ENCODE data around the gene STK4. TPM values are rescaled to one million over a fixed set of nuclear protein-coding genes. Genes with fewer than 3 reads are reported as not detected.

STK4 gene
- total and polyA plus RNA-seq, 2 of the 8 experiments (the other 6 are each of a cell fraction or from before 2014, with no cell fraction given): 12.0 to 34.3 TPM

DNA sequence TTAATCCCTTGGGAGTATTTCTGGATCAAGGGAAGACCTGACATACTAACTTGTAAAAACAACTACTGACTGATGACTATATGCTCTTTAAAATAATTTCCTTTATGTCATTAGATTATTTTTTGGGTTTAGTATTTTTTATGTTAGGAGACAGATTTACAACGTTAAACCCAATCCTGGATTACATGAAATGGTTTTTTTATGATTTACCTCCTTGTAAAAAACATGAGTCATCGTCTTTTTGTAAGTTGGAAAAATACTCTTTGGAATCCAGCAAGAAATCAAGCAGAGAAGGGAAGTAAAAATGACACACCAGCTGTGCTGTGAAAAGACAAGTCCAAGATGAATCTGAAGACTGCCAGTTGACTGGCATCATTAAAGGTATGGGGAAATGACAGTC, 6.7 kb downstream of the STK4 start:
- H2BK12ac ChIP-seq (ENCODE audit: low read depth, low read length): no peak overlapping the region
- POLR2A ChIA-PET (ENCODE audit: partially characterized antibody): no interaction called here
- H3K56ac ChIP-seq (replicated peaks; ENCODE audit: insufficient read length, low read depth, low read length): no peak overlapping the region
- no peak overlapping the region for H4K8ac ChIP-seq (ENCODE audit: extremely low read depth, insufficient read depth, low read length)
- no peak overlapping the region for H3K4ac ChIP-seq (replicated peaks; ENCODE audit: insufficient read length, low read depth, low read length)
- H3K79me2 ChIP-seq (ENCODE audit: control insufficient read depth in 1 of 2, insufficient read depth in 2 of 2, low read length in 2 of 2): peaks cover 3 to 32% of the 10 kb centered on the region in 2 experiments; a peak in 3 of 4 replicates
- H2BK5ac ChIP-seq (ENCODE audit: low read depth, low read length): no peak overlapping the region
- H3K27me3 ChIP-seq (replicated peaks in 1 of 4; ENCODE audit: control insufficient read depth in 3 of 4, extremely low read depth in 1 of 4, insufficient read depth in 3 of 4, low read length in 3 of 4): no peaks in the 10 kb centered on the region
- H2BK15ac ChIP-seq (ENCODE audit: low read length): no peak overlapping the region
- no peak overlapping the region for H3K9ac ChIP-seq (replicated peaks in 1 of 4; ENCODE audit: extremely low read depth in 1 of 4, low read depth in 3 of 4, low read length in 3 of 4)
- no peak overlapping the region for H3K18ac ChIP-seq (ENCODE audit: extremely low read depth, low read length)
- no peak overlapping the region for H3K23ac ChIP-seq (ENCODE audit: insufficient read length)
- no peak overlapping the region for H3K4me2 ChIP-seq (ENCODE audit: insufficient read depth in 1 of 2, low read depth in 2 of 2, low read length in 2 of 2)
- FAIRE-seq (no peak), DNase-seq (ENCODE audit: low read depth in 1 of 2, low spot score in 2 of 2) (no peak)
- no peak overlapping the region for H3K4me3 ChIP-seq (ENCODE audit: extremely low read depth in 1 of 4, insufficient read depth in 2 of 4, low read depth in 3 of 4, low read length in 4 of 4)
- no peaks in the 10 kb centered on the region for H3K79me1 ChIP-seq (ENCODE audit: low read depth, low read length)
- H3K23me2 ChIP-seq (ENCODE audit: low read depth, low read length): no peaks in the 10 kb centered on the region; the same call in 1 of the 2 replicates
- H3K4me1 ChIP-seq (replicated peaks in 1 of 4; ENCODE audit: control insufficient read depth in 3 of 4, insufficient read depth in 4 of 4, low read length in 3 of 4): no peaks in the 10 kb centered on the region; a peak in 1 of 7 replicates
- H3K9me3 ChIP-seq (ENCODE audit: insufficient read depth in 2 of 2, low read depth in 1 of 2, low read length in 1 of 2): no peaks in the 10 kb centered on the region
- 88% methylated on average over 2 of the region's 2 CpGs; no CpG with 5 or more reads in 1 of the 2 experiments for WGBS, 2 experiments (ENCODE audit: extremely low coverage in 1 of 2, insufficient coverage in 1 of 2, insufficient read length in 1 of 2, insufficient replicate concordance in 2 of 2, low coverage in 1 of 2, low lambda C conversion rate in 2 of 2, missing lambda C conversion rate in 1 of 2)
- H3K36me3 ChIP-seq (ENCODE audit: control insufficient read depth in 2 of 4, insufficient read depth in 4 of 4, low read length in 3 of 4): peaks cover 2 to 36% (median 23%) of the 10 kb centered on the region in 4 experiments
- H4K5ac ChIP-seq (ENCODE audit: insufficient read length, low read depth, low read length): no peak overlapping the region
- no peak overlapping the region for H3K27ac ChIP-seq (ENCODE audit: low read depth, low read length)
- CTCF ChIA-PET (ENCODE audit: partially characterized antibody): no interaction called here
- no peak overlapping the region for H3K14ac ChIP-seq (ENCODE audit: insufficient read length)
- no peak overlapping the region for H4K91ac ChIP-seq (replicated peaks; ENCODE audit: insufficient read length, low read length)
- H2BK20ac ChIP-seq (ENCODE audit: low read length): no peak overlapping the region
- H2AK5ac ChIP-seq (ENCODE audit: low read depth, low read length): no peak overlapping the region
- H4K20me1 ChIP-seq (replicated peaks in 1 of 2; ENCODE audit: control insufficient read depth in 1 of 2, insufficient read depth in 2 of 2, low read length in 2 of 2): peaks cover 1 to 6% of the 10 kb centered on the region in 2 experiments
- no peak overlapping the region for H2BK120ac ChIP-seq (replicated peaks; ENCODE audit: low read depth, low read length)
- H2AFZ ChIP-seq (ENCODE audit: low read length): no peak overlapping the region
- TF ChIP-seq BACH1 (IDR thresholded peaks at IDR 0.05; ENCODE audit: low read length) (no peak), JUND (IDR thresholded peaks at IDR 0.05; ENCODE audit: low read length) (no peak), MAFK (IDR thresholded peaks at IDR 0.05; ENCODE audit: low read depth, low read length) (no peak), SP4 (IDR thresholded peaks at IDR 0.05; ENCODE audit: low read length) (no peak), RXRA (IDR thresholded peaks at IDR 0.05; ENCODE audit: insufficient read depth, low read depth, low read length) (no peak), SIRT6 (IDR thresholded peaks at IDR 0.05; ENCODE audit: low read length) (no peak), ZNF274 (IDR thresholded peaks at IDR 0.05; ENCODE audit: borderline replicate concordance, extremely low read depth, low read length) (no peak), BRCA1 (IDR thresholded peaks at IDR 0.05; ENCODE audit: low read depth, low read length) (no peak), NANOG (IDR thresholded peaks at IDR 0.05; ENCODE audit: insufficient read depth, low read depth, low read length, poor library complexity, severe bottlenecking) (no peak), RFX5 (IDR thresholded peaks at IDR 0.05; ENCODE audit: borderline replicate concordance, low read depth, low read length) (no peak), POU5F1 (IDR thresholded peaks at IDR 0.05; ENCODE audit: low read depth, low read length) (no peak), TAF7 (optimal IDR thresholded peaks at IDR 0.05; ENCODE audit: borderline replicate concordance, low read depth, low read length) (no peak), TBP (IDR thresholded peaks at IDR 0.05; ENCODE audit: low read depth, low read length) (no peak), BCL11A (IDR thresholded peaks at IDR 0.05; ENCODE audit: low read depth in 2 of 2, low read length in 2 of 2) (no peak), CBX5 (IDR thresholded peaks at IDR 0.05; ENCODE audit: low read depth, low read length) (no peak), PHF8 (conservative IDR thresholded peaks at IDR 0.05; ENCODE audit: low read depth, low read length) (no peak)

All from H1 (cell line).